ENCODE data around the gene CPEB1. TPM values are rescaled to one million over a fixed set of nuclear protein-coding genes. Genes with fewer than 3 reads are reported as not detected.

Gene CPEB1
- total and polyA plus RNA-seq, 2 of the 13 experiments (the other 11 are each of a cell fraction or from before 2014, with no cell fraction given) = 0.03 to 0.07 TPM

DNA sequence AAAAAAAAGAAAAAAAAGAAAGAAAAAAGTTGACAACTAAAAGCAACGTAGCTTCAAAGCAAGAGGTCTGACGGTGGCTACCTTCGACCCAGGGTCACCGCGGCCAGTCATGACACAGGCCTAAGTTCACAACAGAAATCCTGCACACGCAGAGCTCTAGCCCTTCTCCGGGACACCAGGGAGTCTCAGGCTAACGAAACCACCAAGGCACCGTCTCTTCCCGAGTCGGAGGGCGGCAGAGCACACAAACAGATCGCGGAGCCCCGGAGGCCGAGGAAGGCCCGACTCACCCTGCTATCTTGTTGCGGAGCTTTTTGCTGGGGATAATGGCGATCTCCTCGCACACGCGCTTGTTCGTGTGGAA, 107.5 kb downstream of the CPEB1 start (continued):
- TF ChIP-seq, protein P1, sequence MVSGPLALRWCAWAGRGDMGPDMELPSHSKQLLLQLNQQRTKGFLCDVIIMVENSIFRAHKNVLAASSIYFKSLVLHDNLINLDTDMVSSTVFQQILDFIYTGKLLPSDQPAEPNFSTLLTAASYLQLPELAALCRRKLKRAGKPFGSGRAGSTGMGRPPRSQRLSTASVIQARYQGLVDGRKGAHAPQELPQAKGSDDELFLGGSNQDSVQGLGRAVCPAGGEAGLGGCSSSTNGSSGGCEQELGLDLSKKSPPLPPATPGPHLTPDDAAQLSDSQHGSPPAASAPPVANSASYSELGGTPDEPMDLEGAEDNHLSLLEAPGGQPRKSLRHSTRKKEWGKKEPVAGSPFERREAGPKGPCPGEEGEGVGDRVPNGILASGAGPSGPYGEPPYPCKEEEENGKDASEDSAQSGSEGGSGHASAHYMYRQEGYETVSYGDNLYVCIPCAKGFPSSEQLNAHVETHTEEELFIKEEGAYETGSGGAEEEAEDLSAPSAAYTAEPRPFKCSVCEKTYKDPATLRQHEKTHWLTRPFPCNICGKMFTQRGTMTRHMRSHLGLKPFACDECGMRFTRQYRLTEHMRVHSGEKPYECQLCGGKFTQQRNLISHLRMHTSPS (CRISPR knock-in tag; IDR thresholded peaks at IDR 0.05; ENCODE audit: low read depth) = no peak
- TF ChIP-seq, protein P2, sequence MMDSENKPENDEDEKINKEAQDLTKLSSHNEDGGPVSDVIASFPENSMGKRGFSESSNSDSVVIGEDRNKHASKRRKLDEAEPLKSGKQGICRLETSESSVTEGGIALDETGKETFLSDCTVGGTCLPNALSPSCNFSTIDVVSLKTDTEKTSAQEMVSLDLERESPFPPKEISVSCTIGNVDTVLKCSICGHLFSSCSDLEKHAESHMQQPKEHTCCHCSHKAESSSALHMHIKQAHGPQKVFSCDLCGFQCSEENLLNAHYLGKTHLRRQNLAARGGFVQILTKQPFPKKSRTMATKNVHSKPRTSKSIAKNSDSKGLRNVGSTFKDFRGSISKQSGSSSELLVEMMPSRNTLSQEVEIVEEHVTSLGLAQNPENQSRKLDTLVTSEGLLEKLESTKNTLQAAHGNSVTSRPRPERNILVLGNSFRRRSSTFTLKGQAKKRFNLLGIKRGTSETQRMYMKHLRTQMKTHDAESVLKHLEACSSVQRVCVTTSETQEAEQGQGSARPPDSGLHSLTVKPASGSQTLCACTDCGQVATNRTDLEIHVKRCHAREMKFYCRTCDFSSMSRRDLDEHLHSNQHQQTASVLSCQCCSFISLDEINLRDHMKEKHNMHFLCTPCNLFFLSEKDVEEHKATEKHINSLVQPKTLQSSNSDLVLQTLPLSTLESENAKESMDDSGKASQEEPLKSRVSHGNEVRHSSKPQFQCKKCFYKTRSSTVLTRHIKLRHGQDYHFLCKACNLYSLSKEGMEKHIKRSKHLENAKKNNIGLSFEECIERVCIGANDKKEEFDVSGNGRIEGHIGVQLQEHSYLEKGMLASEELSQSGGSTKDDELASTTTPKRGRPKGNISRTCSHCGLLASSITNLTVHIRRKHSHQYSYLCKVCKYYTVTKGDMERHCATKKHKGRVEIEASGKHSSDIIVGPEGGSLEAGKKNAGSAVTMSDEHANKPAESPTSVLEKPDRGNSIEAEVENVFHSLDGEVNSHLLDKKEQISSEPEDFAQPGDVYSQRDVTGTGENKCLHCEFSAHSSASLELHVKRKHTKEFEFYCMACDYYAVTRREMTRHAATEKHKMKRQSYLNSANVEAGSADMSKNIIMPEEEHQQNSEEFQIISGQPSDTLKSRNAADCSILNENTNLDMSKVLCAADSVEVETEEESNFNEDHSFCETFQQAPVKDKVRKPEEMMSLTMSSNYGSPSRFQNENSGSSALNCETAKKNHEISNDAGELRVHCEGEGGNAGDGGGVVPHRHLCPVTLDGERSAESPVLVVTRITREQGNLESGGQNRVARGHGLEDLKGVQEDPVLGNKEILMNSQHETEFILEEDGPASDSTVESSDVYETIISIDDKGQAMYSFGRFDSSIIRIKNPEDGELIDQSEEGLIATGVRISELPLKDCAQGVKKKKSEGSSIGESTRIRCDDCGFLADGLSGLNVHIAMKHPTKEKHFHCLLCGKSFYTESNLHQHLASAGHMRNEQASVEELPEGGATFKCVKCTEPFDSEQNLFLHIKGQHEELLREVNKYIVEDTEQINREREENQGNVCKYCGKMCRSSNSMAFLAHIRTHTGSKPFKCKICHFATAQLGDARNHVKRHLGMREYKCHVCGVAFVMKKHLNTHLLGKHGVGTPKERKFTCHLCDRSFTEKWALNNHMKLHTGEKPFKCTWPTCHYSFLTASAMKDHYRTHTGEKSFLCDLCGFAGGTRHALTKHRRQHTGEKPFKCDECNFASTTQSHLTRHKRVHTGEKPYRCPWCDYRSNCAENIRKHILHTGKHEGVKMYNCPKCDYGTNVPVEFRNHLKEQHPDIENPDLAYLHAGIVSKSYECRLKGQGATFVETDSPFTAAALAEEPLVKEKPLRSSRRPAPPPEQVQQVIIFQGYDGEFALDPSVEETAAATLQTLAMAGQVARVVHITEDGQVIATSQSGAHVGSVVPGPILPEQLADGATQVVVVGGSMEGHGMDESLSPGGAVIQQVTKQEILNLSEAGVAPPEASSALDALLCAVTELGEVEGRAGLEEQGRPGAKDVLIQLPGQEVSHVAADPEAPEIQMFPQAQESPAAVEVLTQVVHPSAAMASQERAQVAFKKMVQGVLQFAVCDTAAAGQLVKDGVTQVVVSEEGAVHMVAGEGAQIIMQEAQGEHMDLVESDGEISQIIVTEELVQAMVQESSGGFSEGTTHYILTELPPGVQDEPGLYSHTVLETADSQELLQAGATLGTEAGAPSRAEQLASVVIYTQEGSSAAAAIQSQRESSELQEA (CRISPR knock-in tag; IDR thresholded peaks at IDR 0.05; ENCODE audit: not compliant biosample characterization) = no peak
- TF ChIP-seq, protein P3, sequence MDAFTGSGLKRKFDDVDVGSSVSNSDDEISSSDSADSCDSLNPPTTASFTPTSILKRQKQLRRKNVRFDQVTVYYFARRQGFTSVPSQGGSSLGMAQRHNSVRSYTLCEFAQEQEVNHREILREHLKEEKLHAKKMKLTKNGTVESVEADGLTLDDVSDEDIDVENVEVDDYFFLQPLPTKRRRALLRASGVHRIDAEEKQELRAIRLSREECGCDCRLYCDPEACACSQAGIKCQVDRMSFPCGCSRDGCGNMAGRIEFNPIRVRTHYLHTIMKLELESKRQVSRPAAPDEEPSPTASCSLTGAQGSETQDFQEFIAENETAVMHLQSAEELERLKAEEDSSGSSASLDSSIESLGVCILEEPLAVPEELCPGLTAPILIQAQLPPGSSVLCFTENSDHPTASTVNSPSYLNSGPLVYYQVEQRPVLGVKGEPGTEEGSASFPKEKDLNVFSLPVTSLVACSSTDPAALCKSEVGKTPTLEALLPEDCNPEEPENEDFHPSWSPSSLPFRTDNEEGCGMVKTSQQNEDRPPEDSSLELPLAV (CRISPR knock-in tag; conservative IDR thresholded peaks at IDR 0.05; ENCODE audit: low read depth) = no peak
- TF ChIP-seq, protein P4, sequence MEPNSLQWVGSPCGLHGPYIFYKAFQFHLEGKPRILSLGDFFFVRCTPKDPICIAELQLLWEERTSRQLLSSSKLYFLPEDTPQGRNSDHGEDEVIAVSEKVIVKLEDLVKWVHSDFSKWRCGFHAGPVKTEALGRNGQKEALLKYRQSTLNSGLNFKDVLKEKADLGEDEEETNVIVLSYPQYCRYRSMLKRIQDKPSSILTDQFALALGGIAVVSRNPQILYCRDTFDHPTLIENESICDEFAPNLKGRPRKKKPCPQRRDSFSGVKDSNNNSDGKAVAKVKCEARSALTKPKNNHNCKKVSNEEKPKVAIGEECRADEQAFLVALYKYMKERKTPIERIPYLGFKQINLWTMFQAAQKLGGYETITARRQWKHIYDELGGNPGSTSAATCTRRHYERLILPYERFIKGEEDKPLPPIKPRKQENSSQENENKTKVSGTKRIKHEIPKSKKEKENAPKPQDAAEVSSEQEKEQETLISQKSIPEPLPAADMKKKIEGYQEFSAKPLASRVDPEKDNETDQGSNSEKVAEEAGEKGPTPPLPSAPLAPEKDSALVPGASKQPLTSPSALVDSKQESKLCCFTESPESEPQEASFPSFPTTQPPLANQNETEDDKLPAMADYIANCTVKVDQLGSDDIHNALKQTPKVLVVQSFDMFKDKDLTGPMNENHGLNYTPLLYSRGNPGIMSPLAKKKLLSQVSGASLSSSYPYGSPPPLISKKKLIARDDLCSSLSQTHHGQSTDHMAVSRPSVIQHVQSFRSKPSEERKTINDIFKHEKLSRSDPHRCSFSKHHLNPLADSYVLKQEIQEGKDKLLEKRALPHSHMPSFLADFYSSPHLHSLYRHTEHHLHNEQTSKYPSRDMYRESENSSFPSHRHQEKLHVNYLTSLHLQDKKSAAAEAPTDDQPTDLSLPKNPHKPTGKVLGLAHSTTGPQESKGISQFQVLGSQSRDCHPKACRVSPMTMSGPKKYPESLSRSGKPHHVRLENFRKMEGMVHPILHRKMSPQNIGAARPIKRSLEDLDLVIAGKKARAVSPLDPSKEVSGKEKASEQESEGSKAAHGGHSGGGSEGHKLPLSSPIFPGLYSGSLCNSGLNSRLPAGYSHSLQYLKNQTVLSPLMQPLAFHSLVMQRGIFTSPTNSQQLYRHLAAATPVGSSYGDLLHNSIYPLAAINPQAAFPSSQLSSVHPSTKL (CRISPR knock-in tag; IDR thresholded peaks at IDR 0.05) = no peak
- TF ChIP-seq BORCS8-MEF2B (CRISPR knock-in tag; IDR thresholded peaks at IDR 0.05) = no peak
- TF ChIP-seq, protein P5, sequence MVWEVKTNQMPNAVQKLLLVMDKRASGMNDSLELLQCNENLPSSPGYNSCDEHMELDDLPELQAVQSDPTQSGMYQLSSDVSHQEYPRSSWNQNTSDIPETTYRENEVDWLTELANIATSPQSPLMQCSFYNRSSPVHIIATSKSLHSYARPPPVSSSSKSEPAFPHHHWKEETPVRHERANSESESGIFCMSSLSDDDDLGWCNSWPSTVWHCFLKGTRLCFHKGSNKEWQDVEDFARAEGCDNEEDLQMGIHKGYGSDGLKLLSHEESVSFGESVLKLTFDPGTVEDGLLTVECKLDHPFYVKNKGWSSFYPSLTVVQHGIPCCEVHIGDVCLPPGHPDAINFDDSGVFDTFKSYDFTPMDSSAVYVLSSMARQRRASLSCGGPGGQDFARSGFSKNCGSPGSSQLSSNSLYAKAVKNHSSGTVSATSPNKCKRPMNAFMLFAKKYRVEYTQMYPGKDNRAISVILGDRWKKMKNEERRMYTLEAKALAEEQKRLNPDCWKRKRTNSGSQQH (CRISPR knock-in tag; IDR thresholded peaks at IDR 0.05; ENCODE audit: low read depth) = no peak
- TF ChIP-seq SOX6 (IDR thresholded peaks at IDR 0.05) = no peak
- TF ChIP-seq SOX6 (CRISPR knock-in tag; IDR thresholded peaks at IDR 0.05) = no peak
- TF ChIP-seq ZEB1 (IDR thresholded peaks at IDR 0.05; ENCODE audit: insufficient replicate concordance, low read depth) = no peak
- TF ChIP-seq MAFK (conservative IDR thresholded peaks at IDR 0.05 in 1 of 2, IDR thresholded peaks at IDR 0.05 in 1 of 2; ENCODE audit: low read length in 2 of 2) = no peak
- TF ChIP-seq IRF2 (CRISPR knock-in tag; IDR thresholded peaks at IDR 0.05) = no peak
- TF ChIP-seq KLF11 (CRISPR knock-in tag; IDR thresholded peaks at IDR 0.05) = no peak

Data from HepG2 (cell line).